AG04450 (cell line): ENCODE measurements around the gene GUCY2F. TPM values are rescaled to one million over a fixed set of nuclear protein-coding genes. Genes with fewer than 3 reads are reported as not detected.

Experiments used
- CTCF ChIA-PET: fragments of 300-600, 350-600 bp; formaldehyde crosslinking; extraction: SDS; loops from one replicate; lab custom pipeline; 2022; ENCODE audit warnings: antibody characterized with exemption, inconsistent platforms; lab: Charles Lee
- POLR2A ChIA-PET: fragments of 350-600 bp; formaldehyde crosslinking; extraction: SDS; loops from one replicate; lab custom pipeline; 2021; ENCODE audit warnings: antibody characterized with exemption, inconsistent platforms; lab: Yijun Ruan, JAX
- DNase-seq: peaks from one replicate; pipeline ENCODE4 v3.0.0-alpha.2; 2011; ENCODE audit warnings: low read depth, low spot score
- H3K27ac ChIP-seq: one replicate; pipeline ENCODE4 v1.5.1; 2012; ENCODE audit warnings: low read depth, low read length, control low read depth
- H3K27me3 ChIP-seq: one replicate; pipeline ENCODE4 v1.6.0; 2012; ENCODE audit warnings: low read length; ENCODE audit not compliant: control insufficient read depth, insufficient read depth
- H3K4me3 ChIP-seq: 2 replicates; pipeline ENCODE4 v1.5.1; 2011; ENCODE audit warnings: mild to moderate bottlenecking, low read depth, low read length, control low read depth
- H3K9me3 ChIP-seq: 2 replicates; pipeline ENCODE4 v1.5.1; 2012; ENCODE audit warnings: low read length; ENCODE audit not compliant: control insufficient read depth, insufficient read depth
- polyA plus RNA-seq: library from polyadenylated mRNA; depleted of rRNA; stranded (reverse); fragments of >200 nt; gene quantifications from 2 replicates; pipeline ENCODE4 v1.2.3, GENCODE V29; 2011
- TF ChIP-seq, protein P1 (sequence below): IDR thresholded peaks from 2 replicates; pipeline ENCODE4 v1.5.1; 2011; ENCODE audit warnings: low read depth, low read length, control low read depth, inconsistent platforms

The GUCY2F gene
- polyA plus RNA-seq, 1 experiment = 0.02 TPM

DNA sequence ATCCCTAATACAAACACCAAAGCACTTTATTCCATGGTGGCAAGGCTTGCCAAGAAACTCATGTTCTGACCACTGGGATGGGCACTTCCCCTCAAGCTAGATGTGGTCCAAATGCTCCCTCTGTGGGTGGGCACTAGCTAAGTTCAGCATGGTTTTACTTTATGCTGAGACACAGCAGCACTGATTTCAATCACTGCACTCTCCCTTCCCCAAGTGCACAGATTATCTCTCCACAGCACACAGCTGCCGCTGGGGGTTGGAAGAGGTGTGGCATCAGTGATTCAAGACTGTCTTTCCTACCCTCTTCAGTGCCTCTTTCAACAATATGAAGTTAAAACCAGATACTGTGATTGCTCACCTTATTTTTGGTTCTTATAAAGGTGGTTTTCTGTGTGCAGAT lies 16.5 kb upstream of the GUCY2F start:
- H3K27ac ChIP-seq = no peak overlapping the region
- no peak for DNase-seq
- POLR2A ChIA-PET = no interaction called here
- TF ChIP-seq, protein P1, sequence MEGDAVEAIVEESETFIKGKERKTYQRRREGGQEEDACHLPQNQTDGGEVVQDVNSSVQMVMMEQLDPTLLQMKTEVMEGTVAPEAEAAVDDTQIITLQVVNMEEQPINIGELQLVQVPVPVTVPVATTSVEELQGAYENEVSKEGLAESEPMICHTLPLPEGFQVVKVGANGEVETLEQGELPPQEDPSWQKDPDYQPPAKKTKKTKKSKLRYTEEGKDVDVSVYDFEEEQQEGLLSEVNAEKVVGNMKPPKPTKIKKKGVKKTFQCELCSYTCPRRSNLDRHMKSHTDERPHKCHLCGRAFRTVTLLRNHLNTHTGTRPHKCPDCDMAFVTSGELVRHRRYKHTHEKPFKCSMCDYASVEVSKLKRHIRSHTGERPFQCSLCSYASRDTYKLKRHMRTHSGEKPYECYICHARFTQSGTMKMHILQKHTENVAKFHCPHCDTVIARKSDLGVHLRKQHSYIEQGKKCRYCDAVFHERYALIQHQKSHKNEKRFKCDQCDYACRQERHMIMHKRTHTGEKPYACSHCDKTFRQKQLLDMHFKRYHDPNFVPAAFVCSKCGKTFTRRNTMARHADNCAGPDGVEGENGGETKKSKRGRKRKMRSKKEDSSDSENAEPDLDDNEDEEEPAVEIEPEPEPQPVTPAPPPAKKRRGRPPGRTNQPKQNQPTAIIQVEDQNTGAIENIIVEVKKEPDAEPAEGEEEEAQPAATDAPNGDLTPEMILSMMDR = no peak
- CTCF ChIA-PET = interaction anchor here (0.8 kb wide), 1 partner anchor 392 kb away, joined by 3 read pairs; no protein-coding TSS in a partner anchor
- H3K9me3 ChIP-seq = no peaks in the 10 kb centered on the region
- H3K4me3 ChIP-seq = no peak overlapping the region
- peaks cover 3% of the 10 kb centered on the region for H3K27me3 ChIP-seq

DNA sequence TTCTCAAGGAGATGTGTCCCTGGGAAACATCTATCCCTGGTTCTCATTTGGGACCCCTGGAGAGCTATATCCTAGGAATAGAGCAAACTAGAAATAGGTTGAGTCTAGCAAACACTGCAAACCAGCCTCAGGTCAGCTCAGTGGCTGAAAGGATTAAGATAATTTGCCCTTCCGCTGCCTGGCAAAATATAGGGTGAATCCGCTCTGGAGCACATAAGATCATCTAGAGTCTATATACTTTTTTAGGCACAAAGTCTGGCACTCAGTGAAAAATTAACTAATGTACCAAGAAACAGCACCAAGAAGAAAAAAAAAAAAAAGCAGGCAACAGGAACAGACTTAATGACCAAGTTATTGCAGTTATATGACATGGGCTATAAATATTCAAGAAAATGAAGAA lies 7.3 kb upstream of the GUCY2F start:
- no peak for DNase-seq
- TF ChIP-seq, protein P1 = no peak
- ChIA-PET POLR2A (no interaction called here), CTCF (interaction anchor here (0.7 to 6.4 kb wide), 2 partner anchors 13 to 402 kb away, joined by 3 to 109 read pairs; no protein-coding TSS in a partner anchor)
- Histone ChIP-seq H3K27me3 (no peaks in the 10 kb centered on the region), H3K9me3 (no peaks in the 10 kb centered on the region), H3K27ac (no peak overlapping the region), H3K4me3 (no peak overlapping the region)

DNA sequence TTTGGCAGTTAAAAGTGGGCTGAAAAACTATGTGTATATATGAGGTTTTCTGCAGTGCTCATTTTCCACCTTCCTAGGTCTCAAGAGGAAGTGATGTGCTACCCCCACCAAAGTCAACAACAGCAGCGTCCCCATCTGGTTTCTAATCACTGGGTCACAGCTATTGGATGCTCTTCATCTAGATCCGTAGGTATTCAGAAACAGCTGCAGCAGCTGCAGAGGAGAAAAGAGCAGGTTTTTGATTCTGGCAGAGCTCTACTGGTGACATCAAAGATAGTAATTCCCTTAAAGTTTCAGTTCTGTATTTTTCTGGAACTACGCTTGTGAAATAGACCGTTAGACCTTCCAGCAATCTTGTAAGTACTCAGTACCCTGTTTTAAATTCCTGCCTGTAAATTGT lies 5.8 kb upstream of the GUCY2F start:
- no peaks in the 10 kb centered on the region for H3K27me3 ChIP-seq
- no peak overlapping the region for H3K4me3 ChIP-seq
- DNase-seq = no peak
- ChIA-PET POLR2A (no interaction called here), CTCF (interaction anchor here (6.4 kb wide), 1 partner anchor 403 kb away, joined by 109 read pairs; no protein-coding TSS in a partner anchor)
- TF ChIP-seq, protein P1 = no peak
- H3K27ac ChIP-seq = no peak overlapping the region
- H3K9me3 ChIP-seq = no peaks in the 10 kb centered on the region

DNA sequence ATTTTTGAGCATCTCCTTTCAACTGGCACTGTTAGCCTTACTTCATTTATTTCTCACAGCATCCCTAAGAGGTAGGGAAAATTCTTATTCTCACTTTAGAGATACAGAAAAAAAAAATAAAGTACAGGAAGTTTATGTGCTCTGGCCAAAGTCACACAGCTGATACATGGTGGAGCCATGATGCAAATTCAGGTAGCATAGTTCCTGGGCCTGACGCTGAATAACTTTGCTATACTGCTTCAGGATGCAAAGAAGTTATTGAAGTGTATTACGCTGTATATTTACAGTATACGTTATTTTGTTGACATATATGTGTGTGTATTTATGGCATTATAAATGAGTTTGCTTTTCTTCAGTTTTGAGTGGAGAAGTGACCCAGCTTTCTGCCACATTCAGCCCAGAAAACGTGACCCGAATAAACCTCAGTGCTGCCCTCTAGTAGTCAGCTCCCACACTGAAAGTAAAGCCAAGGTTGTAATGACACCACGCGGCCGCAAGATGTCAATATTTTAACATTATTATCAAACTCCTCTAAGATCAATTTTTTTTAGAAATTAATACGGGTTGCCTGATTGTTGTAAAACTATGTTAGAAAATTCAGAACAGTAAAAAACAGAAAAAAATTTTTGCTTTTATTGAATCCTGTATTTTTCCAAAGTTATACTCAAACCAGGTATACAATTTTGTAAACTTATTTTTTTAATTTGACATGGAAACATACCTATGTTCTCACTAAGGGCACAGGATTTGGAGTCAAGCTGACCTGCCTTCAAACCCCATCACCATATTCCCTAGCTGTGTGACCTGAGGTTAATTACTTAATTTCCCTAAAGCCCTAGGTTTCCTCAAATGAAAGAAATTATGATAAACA lies 3.8 kb upstream of the GUCY2F start:
- Histone ChIP-seq H3K9me3 (no peaks in the 10 kb centered on the region), H3K4me3 (no peak overlapping the region), H3K27me3 (peaks cover 3% of the 10 kb centered on the region), H3K27ac (no peak overlapping the region)
- TF ChIP-seq, protein P1 = peak; percentile 87
- ChIA-PET POLR2A (no interaction called here), CTCF (interaction anchor here (0.5 to 6.4 kb wide), 32 partner anchors 8 to 1893 kb away, joined by 3 to 109 read pairs (median 5); partner anchors contain the start of gene NXT2)
- peak; percentile 33 for DNase-seq

DNA sequence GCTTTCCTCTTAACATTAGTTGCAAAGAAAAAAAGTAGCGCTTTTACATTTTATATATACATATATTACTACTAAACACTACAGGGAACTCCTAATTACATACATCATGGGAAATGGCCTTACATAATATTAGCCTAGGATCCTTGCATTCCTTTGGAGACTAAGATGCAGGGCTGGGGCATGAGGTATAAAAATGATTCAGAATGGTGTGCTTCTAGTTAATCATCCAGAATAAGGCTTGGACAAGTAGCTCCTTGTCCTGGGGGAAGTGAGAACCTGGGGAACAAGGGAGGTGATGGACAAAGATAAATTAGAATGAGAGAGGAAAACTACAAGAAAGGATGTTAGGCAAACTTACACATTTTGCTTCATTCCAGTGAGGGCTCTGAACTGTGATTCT lies 3.0 kb upstream of the GUCY2F start:
- Histone ChIP-seq H3K4me3 (no peak overlapping the region), H3K27ac (no peak overlapping the region), H3K9me3 (no peaks in the 10 kb centered on the region), H3K27me3 (peaks cover 3% of the 10 kb centered on the region)
- TF ChIP-seq, protein P1 = no peak
- POLR2A ChIA-PET = no interaction called here
- no peak for DNase-seq
- CTCF ChIA-PET = interaction anchor here (0.8 to 6.4 kb wide), 18 partner anchors 8 to 419 kb away, joined by 3 to 109 read pairs (median 6); no protein-coding TSS in a partner anchor
